ENCODE measurements around the gene WIPI1. TPM values are rescaled to one million over a fixed set of nuclear protein-coding genes. Genes with fewer than 3 reads are reported as not detected.

The WIPI1 gene
- total and polyA plus RNA-seq, 10 of the 15 experiments (the other 5 are each of a cell fraction or from before 2014, with no cell fraction given), result 6.5 to 44.5 (median 26.2) TPM

GRCh38 chr17:68458260-68459036 is 1.2 kb upstream of the WIPI1 start:
- Histone ChIP-seq H3K79me2 (ENCODE audit: control insufficient read depth, insufficient read depth, low read length) (peaks cover 8% of the 10 kb centered on the region; the same call in 1 of the 2 replicates), H3K4me1 (ENCODE audit: control insufficient read depth, insufficient read depth, low read length) (peaks cover 39% of the 10 kb centered on the region), H3K4me2 (ENCODE audit: control insufficient read depth, insufficient read depth) (peak overlapping the region; percentile 83), H3K27ac (ENCODE audit: control insufficient read depth, insufficient read depth) (peak overlapping the region; percentile 78), H3K9ac (ENCODE audit: control insufficient read depth, insufficient read depth, low read length) (peak overlapping the region; percentile 62), H3K9me3 (replicated peaks; ENCODE audit: control insufficient read depth, insufficient read depth, low read length) (no peaks in the 10 kb centered on the region), H2AFZ (ENCODE audit: control insufficient read depth, low read depth, low read length) (no peak overlapping the region; the same call in 1 of the 2 replicates), H3K36me3 (ENCODE audit: control insufficient read depth in 2 of 2, insufficient read depth in 2 of 2, low read length in 1 of 2) (no peaks in the 10 kb centered on the region), H3K4me3 (peak overlapping the region; percentile 67), H3K27me3 (replicated peaks in 1 of 2; ENCODE audit: control insufficient read depth in 2 of 2, insufficient read depth in 2 of 2, low read length in 1 of 2) (no peaks in the 10 kb centered on the region), H4K20me1 (ENCODE audit: control insufficient read depth, insufficient read depth) (no peaks in the 10 kb centered on the region)
- ATAC-seq (peak; percentile 10), DNase-seq (ENCODE audit: low read depth, low spot score) (no peak), FAIRE-seq (no peak)
- in situ Hi-C loops (cut with MboI) (loop anchor here (5.0 kb wide), 2 partner anchors 196 to 276 kb away; no protein-coding TSS in a partner anchor), intact Hi-C loops (cut with micrococcal nuclease; ENCODE audit: unreplicated experiment) (no loop called here)
- WGBS (ENCODE audit: insufficient coverage, insufficient replicate concordance, low lambda C conversion rate, missing lambda C conversion rate), result 0% methylated on average over 12 of the region's 12 CpGs
- POLR2A ChIA-PET, result interaction anchor here (0.5 to 5.6 kb wide), 18 partner anchors 8 to 738 kb away, joined by 3 to 55 read pairs (median 6); partner anchors contain the start of genes AMZ2, ARSG, PRKAR1A and SLC16A6
- SMC1A ChIA-PET (ENCODE audit: uncharacterized antibody, unreplicated experiment), result interaction anchor here (0.6 to 16.2 kb wide), 19 partner anchors 10 to 422 kb away, joined by 3 to 288 read pairs (median 8); partner anchors contain the start of genes AMZ2, KPNA2 and PRKAR1A
- TSS peak; percentile 92 for BruUV-seq (replicated peaks)
- CTCF ChIA-PET, result interaction anchor here (0.6 to 10.9 kb wide), 26 partner anchors 9 to 1091 kb away, joined by 3 to 222 read pairs (median 4); partner anchors contain the start of genes AMZ2 and SLC16A6
- RAD21 ChIA-PET (ENCODE audit: unreplicated experiment), result interaction anchor here (0.6 to 14.6 kb wide), 24 partner anchors 8 to 286 kb away, joined by 3 to 157 read pairs (median 5); partner anchors contain the start of genes AMZ2, ARSG, PRKAR1A and SLC16A6
- TF ChIP-seq JUNB (IDR thresholded peaks at IDR 0.05) (peak; percentile 44), ETV6 (conservative IDR thresholded peaks at IDR 0.05 in 1 of 2, IDR thresholded peaks at IDR 0.05 in 1 of 2; ENCODE audit: borderline replicate concordance in 1 of 2, low read depth in 1 of 2) (no peak), NBN (IDR thresholded peaks at IDR 0.05) (no peak), RUNX3 (IDR thresholded peaks at IDR 0.05; ENCODE audit: low read length) (peak; percentile 27; the same call in 1 of the 2 replicates), ASH2L (IDR thresholded peaks at IDR 0.05; ENCODE audit: borderline replicate concordance, low read depth) (0 out of 2 replicates have a peak, but pooled peaks have one; percentile 21), PBX3 (IDR thresholded peaks at IDR 0.05; ENCODE audit: insufficient replicate concordance, low read depth, low read length) (no peak), BCLAF1 (IDR thresholded peaks at IDR 0.05) (no peak), ATF3 (IDR thresholded peaks at IDR 0.05; ENCODE audit: borderline replicate concordance, extremely low read depth, low read depth, low read length) (no peak), SMC3 (IDR thresholded peaks at IDR 0.05; ENCODE audit: borderline replicate concordance, low read length) (no peak), SREBF2 (IDR thresholded peaks at IDR 0.05; ENCODE audit: low read length) (no peak), USF2 (IDR thresholded peaks at IDR 0.05; ENCODE audit: borderline replicate concordance, low read depth, low read length) (no peak), ZNF384 (IDR thresholded peaks at IDR 0.05; ENCODE audit: borderline replicate concordance, low read depth, low read length) (peak; percentile 47; the same call in 1 of the 2 replicates), CBX5 (IDR thresholded peaks at IDR 0.05; ENCODE audit: low read depth) (0 out of 2 replicates have a peak, but pooled peaks have one; percentile 17), MXI1 (IDR thresholded peaks at IDR 0.05; ENCODE audit: low read depth, low read length) (no peak; the same call in 1 of the 2 replicates), PAX5 (IDR thresholded peaks at IDR 0.05; ENCODE audit: borderline replicate concordance, low read depth, low read length) (peak; percentile 32; the same call in 1 of the 2 replicates), NR2C1 (IDR thresholded peaks at IDR 0.05) (no peak), SP1 (IDR thresholded peaks at IDR 0.05; ENCODE audit: low read depth, low read length) (no peak)
